Cardiac ventricle fibroblast (primary cell): Measurements from ENCODE around the gene PNMA8C. TPM values are rescaled to one million over a fixed set of nuclear protein-coding genes. Genes with fewer than 3 reads are reported as not detected.

Experiments
- total RNA-seq: library from RNA; depleted of rRNA; stranded (reverse); fragments of >200 nt; gene quantifications from 2 replicates; pipeline ENCODE4 v1.2.3, GENCODE V29; 2015

PNMA8C gene
- total RNA-seq = 0.05 TPM in 1 of 2 replicates, not detected in the other

DNA sequence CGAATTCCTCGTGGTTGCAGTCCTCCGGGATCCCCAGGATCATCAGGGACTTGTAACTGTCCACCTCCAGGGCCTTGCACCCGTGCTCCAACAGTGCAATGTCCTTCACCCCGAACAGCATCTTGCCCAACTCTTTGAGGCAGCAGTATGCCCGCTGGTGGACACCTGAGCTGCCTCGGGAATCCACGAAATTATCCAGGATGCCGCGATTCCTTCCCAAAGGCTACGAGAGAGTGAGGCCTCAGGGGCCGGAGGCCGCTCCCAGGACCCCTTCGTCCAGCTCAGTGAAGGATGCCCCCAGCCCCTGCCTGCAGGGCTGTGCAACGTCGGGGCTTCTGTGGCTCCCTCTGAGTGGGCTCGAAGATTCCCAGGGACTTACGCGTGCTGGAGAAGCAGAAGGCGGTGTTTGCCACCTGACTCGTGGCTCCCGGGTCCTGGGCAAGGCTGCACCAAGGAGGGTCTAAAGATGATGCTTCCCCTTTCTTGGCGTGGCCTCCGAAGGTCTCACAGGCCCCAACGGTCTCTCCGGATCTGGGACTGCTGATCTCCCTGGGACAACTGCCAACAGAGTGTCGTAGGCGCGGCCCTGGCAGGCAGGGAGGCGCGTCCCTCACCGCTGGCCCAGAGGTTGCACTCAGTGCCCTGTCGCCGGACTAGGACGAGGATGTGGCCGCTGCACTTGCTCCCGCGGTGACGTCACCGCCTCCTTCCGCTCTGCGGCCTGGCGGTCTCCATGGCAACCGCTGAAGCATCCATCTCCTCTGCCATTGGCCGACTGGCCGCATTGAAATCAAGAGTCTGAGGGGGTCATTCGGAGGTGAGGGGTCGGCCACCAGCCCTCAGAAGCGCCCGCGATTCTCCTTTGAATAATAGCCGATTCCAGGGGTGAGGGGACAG lies at the start of gene PNMA8C:
PNMA8C (minus strand) TSS at position 698 of the 897 bp plus-strand sequence; CDS start at position 121, 577 bp downstream.

DNA sequence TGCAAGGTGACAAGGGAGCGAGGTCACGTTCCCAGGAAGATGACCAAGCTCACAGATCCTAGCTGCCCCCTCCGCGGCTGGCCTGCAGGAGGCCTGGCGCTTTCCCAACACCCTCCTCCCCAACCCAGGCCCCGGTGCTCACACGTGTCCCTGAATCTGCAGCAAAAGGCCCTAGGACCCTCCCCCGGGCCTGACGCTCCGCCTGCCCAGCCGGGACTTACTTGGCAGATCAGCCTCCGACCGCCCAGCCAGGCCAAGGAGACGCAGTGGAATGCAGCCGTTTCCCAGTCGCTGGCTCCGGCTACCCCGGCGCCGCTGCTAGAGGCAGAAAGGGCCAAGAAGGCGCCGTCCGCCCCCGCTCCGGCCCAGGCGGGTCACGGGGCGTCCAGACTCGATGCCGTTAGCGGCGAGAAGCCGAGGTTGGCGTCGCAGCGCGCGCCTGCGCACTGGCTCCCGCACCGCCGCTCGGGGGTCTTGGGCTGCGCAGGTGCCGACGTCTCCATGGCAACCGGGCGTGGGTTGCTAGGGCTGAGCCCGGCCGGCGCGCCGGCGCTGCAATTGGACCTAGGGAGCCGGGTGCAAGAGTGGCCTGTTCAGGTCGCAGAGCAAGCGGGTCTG lies 42.5 kb upstream of the PNMA8C start, which contains the start of gene PNMA8A:
PNMA8A (minus strand) TSS at position 448 of the 618 bp plus-strand sequence. CDS start 528 bp downstream, outside the sequence.

DNA sequence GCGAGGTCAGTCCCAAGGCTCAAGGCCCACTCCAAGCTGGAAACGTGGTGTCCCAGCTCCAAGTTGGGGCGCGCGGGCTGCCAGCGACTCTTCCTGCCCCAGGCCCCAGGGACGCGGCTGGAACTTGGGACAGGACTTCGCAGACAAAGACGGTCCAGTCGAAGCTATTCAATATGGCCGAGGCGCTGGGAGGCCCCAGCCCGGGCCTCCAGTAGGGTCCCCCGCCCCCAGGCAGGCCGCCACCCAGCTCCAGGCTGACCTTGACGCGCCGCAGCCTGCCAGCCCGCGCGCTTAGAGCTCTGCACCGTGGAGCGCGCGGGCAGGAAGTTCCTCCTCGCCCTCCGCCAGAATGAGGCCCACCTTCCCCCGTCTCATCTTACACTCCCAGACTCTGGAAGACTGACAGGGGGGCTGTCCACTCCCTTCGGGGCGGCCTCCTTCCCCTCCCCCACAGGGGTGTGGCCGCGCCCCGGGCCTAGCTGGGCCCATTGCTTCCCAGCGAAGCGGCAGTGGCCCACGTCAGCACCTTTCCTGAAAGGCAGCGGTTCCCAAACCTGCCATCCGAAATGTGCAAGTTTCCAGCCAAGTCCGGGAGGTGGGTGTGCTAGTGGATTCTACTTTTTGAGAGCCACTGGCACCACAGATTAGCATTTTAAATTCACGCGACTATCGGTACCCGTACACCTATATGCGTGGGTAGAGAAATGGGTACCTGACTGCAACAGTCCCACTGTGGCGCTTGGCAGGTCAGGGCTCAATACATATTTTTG lies 15.3 kb downstream of the PNMA8C start, which contains the start of gene CCDC8:
CCDC8 (minus strand) TSS at position 303 of the 770 bp plus-strand sequence. CDS start 754 bp downstream, outside the sequence.

Other genes with a start within 250 kb of the PNMA8C start
- not detected in 2 replicates for gene IGFL1, start 199.2 kb downstream of the PNMA8C start, total RNA-seq
- 12.2 and 32.0 TPM in 2 replicates for gene HIF3A, start 131.9 kb downstream of the PNMA8C start, total RNA-seq
- 42.2 and 68.0 TPM in 2 replicates for gene PPP5C, start 81.8 kb downstream of the PNMA8C start, total RNA-seq
- 59.9 and 62.5 TPM in 2 replicates for gene CCDC8, start 15.4 kb downstream of the PNMA8C start, total RNA-seq
- gene PNMA8A, start 42.6 kb upstream of the PNMA8C start, total RNA-seq = 4.1 and 5.6 TPM in 2 replicates
- gene PNMA8B, start 66.9 kb upstream of the PNMA8C start, total RNA-seq = 3.4 and 4.1 TPM in 2 replicates
- 175 and 246 TPM in 2 replicates for gene CALM3, start 172.4 kb upstream of the PNMA8C start, total RNA-seq
- 5.9 and 8.2 TPM in 2 replicates for gene PTGIR, start 196.2 kb upstream of the PNMA8C start, total RNA-seq
- not detected in 2 replicates for gene GNG8, start 207.3 kb upstream of the PNMA8C start, total RNA-seq
- gene DACT3, start 232.2 kb upstream of the PNMA8C start, total RNA-seq = 7.3 and 8.4 TPM in 2 replicates